ENCODE results near the gene EME1.
"Not testable (repeated sequence)": the region's sequence is repeated elsewhere in the genome, so short reads cannot be mapped to it uniquely, and the experiment has no call there.

The EME1 gene

DNA sequence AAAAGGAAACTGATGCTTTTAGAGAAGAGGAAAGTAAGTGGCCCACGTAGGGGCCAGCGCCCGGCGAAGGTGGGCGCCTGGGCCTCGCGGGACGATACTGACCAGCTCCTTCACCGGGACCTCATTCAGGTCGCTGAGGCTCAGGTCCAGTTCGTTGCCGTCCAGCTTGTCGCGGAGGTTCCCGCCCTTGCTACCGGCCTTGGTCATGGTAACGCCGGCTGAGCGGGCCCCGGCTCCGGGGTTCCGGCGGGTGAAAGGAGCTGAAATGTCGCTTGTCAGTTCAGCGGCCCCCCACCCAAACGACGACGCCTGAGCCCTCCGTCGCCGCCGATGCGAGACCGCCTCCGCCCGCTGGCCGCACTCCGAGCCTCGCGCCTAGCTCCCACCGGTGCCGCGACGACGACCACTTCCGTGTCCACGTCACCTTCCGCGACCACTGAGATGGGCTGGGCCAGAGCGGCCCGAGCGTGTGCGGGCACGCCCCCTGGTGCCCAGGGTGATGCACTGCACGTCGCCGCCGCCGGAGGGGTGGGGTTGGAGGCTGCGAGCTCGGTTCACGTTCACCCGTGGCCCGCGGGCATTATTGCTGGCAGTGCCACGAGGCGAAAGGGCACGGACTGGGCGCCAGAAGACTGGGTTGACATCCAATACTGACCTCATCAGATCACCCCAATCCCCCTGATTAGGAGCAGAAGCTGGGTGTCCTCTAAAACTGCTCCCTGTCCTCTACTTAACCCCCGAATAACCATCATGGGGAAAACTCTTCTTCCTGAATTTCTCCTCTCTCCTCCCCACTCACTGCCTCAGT lies 24.3 kb downstream of the EME1 start, which contains the start of gene LRRC59:
TSS of gene LRRC59 (minus strand) at position 413 of the 808 bp plus-strand sequence. CDS start at position 207, 206 bp downstream.
- ATAC-seq, result peak; percentile 95
- TF ChIP-seq RARB (CRISPR knock-in tag; IDR thresholded peaks at IDR 0.05) (no peak), CSDC2 (CRISPR knock-in tag; IDR thresholded peaks at IDR 0.05) (peak; percentile 11; the same call in 1 of the 2 replicates), ISL1 (CRISPR knock-in tag; IDR thresholded peaks at IDR 0.05) (no peak), ZNF8 (CRISPR knock-in tag; IDR thresholded peaks at IDR 0.05) (no peak), SNAI2 (CRISPR knock-in tag; IDR thresholded peaks at IDR 0.05) (no peak), PPARA (CRISPR knock-in tag; IDR thresholded peaks at IDR 0.05; ENCODE audit: borderline replicate concordance) (no peak)
- TF ChIP-seq, protein P1, sequence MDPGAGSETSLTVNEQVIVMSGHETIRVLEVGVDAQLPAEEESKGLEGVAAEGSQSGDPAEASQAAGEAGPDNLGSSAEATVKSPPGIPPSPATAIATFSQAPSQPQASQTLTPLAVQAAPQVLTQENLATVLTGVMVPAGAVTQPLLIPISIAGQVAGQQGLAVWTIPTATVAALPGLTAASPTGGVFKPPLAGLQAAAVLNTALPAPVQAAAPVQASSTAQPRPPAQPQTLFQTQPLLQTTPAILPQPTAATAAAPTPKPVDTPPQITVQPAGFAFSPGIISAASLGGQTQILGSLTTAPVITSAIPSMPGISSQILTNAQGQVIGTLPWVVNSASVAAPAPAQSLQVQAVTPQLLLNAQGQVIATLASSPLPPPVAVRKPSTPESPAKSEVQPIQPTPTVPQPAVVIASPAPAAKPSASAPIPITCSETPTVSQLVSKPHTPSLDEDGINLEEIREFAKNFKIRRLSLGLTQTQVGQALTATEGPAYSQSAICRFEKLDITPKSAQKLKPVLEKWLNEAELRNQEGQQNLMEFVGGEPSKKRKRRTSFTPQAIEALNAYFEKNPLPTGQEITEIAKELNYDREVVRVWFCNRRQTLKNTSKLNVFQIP (CRISPR knock-in tag; IDR thresholded peaks at IDR 0.05; ENCODE audit: borderline replicate concordance, low read depth), result no peak
- TF ChIP-seq, protein P2, sequence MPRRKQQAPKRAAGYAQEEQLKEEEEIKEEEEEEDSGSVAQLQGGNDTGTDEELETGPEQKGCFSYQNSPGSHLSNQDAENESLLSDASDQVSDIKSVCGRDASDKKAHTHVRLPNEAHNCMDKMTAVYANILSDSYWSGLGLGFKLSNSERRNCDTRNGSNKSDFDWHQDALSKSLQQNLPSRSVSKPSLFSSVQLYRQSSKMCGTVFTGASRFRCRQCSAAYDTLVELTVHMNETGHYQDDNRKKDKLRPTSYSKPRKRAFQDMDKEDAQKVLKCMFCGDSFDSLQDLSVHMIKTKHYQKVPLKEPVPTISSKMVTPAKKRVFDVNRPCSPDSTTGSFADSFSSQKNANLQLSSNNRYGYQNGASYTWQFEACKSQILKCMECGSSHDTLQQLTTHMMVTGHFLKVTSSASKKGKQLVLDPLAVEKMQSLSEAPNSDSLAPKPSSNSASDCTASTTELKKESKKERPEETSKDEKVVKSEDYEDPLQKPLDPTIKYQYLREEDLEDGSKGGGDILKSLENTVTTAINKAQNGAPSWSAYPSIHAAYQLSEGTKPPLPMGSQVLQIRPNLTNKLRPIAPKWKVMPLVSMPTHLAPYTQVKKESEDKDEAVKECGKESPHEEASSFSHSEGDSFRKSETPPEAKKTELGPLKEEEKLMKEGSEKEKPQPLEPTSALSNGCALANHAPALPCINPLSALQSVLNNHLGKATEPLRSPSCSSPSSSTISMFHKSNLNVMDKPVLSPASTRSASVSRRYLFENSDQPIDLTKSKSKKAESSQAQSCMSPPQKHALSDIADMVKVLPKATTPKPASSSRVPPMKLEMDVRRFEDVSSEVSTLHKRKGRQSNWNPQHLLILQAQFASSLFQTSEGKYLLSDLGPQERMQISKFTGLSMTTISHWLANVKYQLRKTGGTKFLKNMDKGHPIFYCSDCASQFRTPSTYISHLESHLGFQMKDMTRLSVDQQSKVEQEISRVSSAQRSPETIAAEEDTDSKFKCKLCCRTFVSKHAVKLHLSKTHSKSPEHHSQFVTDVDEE (CRISPR knock-in tag; IDR thresholded peaks at IDR 0.05), result peak; percentile 61; the same call in 1 of the 2 replicates

- TF ChIP-seq GLIS3 (CRISPR knock-in tag; IDR thresholded peaks at IDR 0.05), result no peak
- TF ChIP-seq, protein P2 (CRISPR knock-in tag; IDR thresholded peaks at IDR 0.05), result no peak
- TF ChIP-seq, protein P1 (CRISPR knock-in tag; IDR thresholded peaks at IDR 0.05; ENCODE audit: borderline replicate concordance, low read depth), result no peak
- TF ChIP-seq TOX (CRISPR knock-in tag; IDR thresholded peaks at IDR 0.05; ENCODE audit: borderline replicate concordance), result no peak
- TF ChIP-seq ZC3H10 (CRISPR knock-in tag; IDR thresholded peaks at IDR 0.05), result no peak
- TF ChIP-seq BACH2 (CRISPR knock-in tag; IDR thresholded peaks at IDR 0.05; ENCODE audit: borderline replicate concordance), result no peak
- TF ChIP-seq ARNTL (CRISPR knock-in tag; IDR thresholded peaks at IDR 0.05; ENCODE audit: borderline replicate concordance, low read depth), result no peak
- TF ChIP-seq ZNF8 (CRISPR knock-in tag; IDR thresholded peaks at IDR 0.05), result no peak
- TF ChIP-seq, protein P3, sequence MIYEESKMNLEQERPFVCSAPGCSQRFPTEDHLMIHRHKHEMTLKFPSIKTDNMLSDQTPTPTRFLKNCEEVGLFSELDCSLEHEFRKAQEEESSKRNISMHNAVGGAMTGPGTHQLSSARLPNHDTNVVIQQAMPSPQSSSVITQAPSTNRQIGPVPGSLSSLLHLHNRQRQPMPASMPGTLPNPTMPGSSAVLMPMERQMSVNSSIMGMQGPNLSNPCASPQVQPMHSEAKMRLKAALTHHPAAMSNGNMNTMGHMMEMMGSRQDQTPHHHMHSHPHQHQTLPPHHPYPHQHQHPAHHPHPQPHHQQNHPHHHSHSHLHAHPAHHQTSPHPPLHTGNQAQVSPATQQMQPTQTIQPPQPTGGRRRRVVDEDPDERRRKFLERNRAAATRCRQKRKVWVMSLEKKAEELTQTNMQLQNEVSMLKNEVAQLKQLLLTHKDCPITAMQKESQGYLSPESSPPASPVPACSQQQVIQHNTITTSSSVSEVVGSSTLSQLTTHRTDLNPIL (CRISPR knock-in tag; IDR thresholded peaks at IDR 0.05; ENCODE audit: low read depth), result no peak
- no peak for TF ChIP-seq ZFP30 (CRISPR knock-in tag; IDR thresholded peaks at IDR 0.05)
- TF ChIP-seq OSR1 (CRISPR knock-in tag; IDR thresholded peaks at IDR 0.05), result no peak
- no peak for TF ChIP-seq SNAI2 (CRISPR knock-in tag; IDR thresholded peaks at IDR 0.05)
- no peak for TF ChIP-seq RARB (CRISPR knock-in tag; IDR thresholded peaks at IDR 0.05)
- no peak for TF ChIP-seq CSRNP3 (CRISPR knock-in tag; IDR thresholded peaks at IDR 0.05)
- TF ChIP-seq ESRRG (CRISPR knock-in tag; IDR thresholded peaks at IDR 0.05), result no peak
- TF ChIP-seq TCF4 (CRISPR knock-in tag; IDR thresholded peaks at IDR 0.05; ENCODE audit: borderline replicate concordance), result no peak
- ATAC-seq, result no peak; the same call in 2 of the 3 replicates
Measured at GRCh38 chr17:50397919-50398285, 24.9 kb downstream of the EME1 start.

DNA sequence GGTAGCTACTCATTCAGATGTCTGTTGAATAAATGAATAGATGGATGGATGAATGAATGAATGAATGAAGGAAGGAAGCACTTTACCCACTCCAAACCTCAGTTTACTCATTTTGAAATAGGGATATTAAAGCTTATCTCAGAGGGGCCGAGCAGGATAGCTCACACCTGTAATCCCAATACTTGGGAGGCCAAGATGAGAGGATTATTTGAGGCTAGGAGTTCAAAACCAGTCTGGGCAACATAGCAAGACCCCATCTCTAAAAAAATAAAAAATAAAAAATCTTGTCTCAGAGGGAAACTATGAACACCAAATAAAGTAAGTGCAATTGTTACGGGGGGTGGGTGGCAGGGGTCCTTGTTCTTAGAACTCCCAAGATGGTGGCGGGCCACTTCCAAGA lies 25.6 kb downstream of the EME1 start:
- ATAC-seq, result not testable (repeated sequence)

GRCh38 chr17:50399591-50399990 lies 26.6 kb downstream of the EME1 start:
- ATAC-seq, result not testable (repeated sequence)

- ATAC-seq, result not testable (repeated sequence)
Measured at GRCh38 chr17:50405351-50405750, 32.3 kb downstream of the EME1 start.
